Activated CD8-positive, alpha-beta memory T cell treated with anti-CD3 and anti-CD28 coated beads for 4 hours (primary cell): ENCODE results near the gene GCSAM.
"Not testable (repeated sequence)": the region's sequence is repeated elsewhere in the genome, so short reads cannot be mapped to it uniquely, and the experiment has no call there.

Source experiments
- DNase-seq, 2 donors: peaks; one replicate each; pipeline ENCODE4 v3.0.0-alpha.2; 2020; ENCODE audit warnings: low read depth in 2 of 2

The GCSAM gene

GRCh38 chr3:112074006-112074405, 59.0 kb downstream of the GCSAM start:
- no peak for DNase-seq

GRCh38 chr3:112072387-112073060, 60.5 kb downstream of the GCSAM start:
- not testable (repeated sequence) for DNase-seq
